NT2/D1 (cell line): ENCODE measurements around the gene WDR27.

Experiments
- DNase-seq: peaks from one replicate; pipeline ENCODE4 v3.0.0-alpha.2; 2011; ENCODE audit warnings: low read depth, low spot score
- H3K27me3 ChIP-seq: 2 replicates; pipeline ENCODE4 v1.6.0; 2011; ENCODE audit warnings: mild to moderate bottlenecking; ENCODE audit not compliant: insufficient read length, insufficient read depth
- H3K36me3 ChIP-seq: 2 replicates; pipeline ENCODE4 v1.6.1; 2011; ENCODE audit warnings: mild to moderate bottlenecking, low read length, mixed read lengths; ENCODE audit not compliant: insufficient read depth, insufficient read length
- H3K4me1 ChIP-seq: 2 replicates; pipeline ENCODE4 v1.5.1; 2011; ENCODE audit not compliant: insufficient read depth, insufficient read length
- H3K4me3 ChIP-seq: 2 replicates; pipeline ENCODE4 v1.5.1; 2011; ENCODE audit warnings: low read depth; ENCODE audit not compliant: insufficient read length
- H3K9ac ChIP-seq: 2 replicates; pipeline ENCODE4 v1.6.0; 2011; ENCODE audit warnings: low read depth; ENCODE audit not compliant: insufficient read length
- H3K9me3 ChIP-seq: 2 replicates; pipeline ENCODE4 v1.5.1; 2011; ENCODE audit warnings: mild to moderate bottlenecking, low read length; ENCODE audit not compliant: insufficient read depth
- SUZ12 ChIP-seq: IDR thresholded peaks from 2 replicates; pipeline ENCODE4 v1.6.1; 2011; ENCODE audit not compliant: insufficient read length, insufficient read depth; ENCODE audit errors: extremely low read depth
- YY1 ChIP-seq: IDR thresholded peaks from 2 replicates; pipeline ENCODE4 v1.6.1; 2011; ENCODE audit not compliant: insufficient read length, insufficient read depth
- ZNF274 ChIP-seq: IDR thresholded peaks from 2 replicates; pipeline ENCODE4 v1.6.1; 2011; ENCODE audit warnings: mild to moderate bottlenecking, low read depth, low read length

The WDR27 gene

DNA sequence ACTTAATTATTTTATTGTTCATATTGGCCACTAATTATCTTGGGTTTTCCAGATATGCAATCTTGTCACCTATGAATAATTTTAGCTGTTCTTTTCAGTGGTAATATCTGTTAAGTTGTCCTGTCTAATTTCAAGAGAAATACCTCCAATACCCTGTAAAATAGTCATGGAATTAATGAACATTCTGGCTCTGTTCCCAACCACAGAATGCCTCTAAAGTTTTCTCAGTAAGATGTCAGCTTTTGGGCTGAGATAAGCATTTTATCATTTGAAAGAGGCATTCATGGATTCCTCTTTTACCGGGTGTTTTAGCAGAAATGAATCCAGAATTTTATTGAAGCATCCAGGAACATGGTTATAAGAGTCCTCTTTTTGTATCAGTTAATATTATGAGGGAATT, 109.3 kb downstream of the WDR27 start:
- H3K4me3 ChIP-seq, result no peak overlapping the region
- no peak overlapping the region for H3K9ac ChIP-seq
- H3K27me3 ChIP-seq, result no peaks in the 10 kb centered on the region
- H3K9me3 ChIP-seq, result 0 out of 2 replicates have a peak, but pooled peaks cover 7% of the 10 kb centered on the region
- TF ChIP-seq YY1, result no peak
- TF ChIP-seq ZNF274, result no peak
- no peak for TF ChIP-seq SUZ12
- DNase-seq, result no peak
- no peaks in the 10 kb centered on the region for H3K36me3 ChIP-seq
- H3K4me1 ChIP-seq, result no peaks in the 10 kb centered on the region

GRCh38 chr6:169591616-169592015, 110.2 kb downstream of the WDR27 start:
- Histone ChIP-seq H3K36me3 (no peaks in the 10 kb centered on the region), H3K9ac (no peak overlapping the region), H3K4me3 (no peak overlapping the region), H3K9me3 (no peaks in the 10 kb centered on the region), H3K27me3 (no peaks in the 10 kb centered on the region), H3K4me1 (no peaks in the 10 kb centered on the region)
- DNase-seq, result no peak
- TF ChIP-seq YY1 (no peak), SUZ12 (no peak), ZNF274 (no peak)

- TF ChIP-seq YY1 (no peak), ZNF274 (no peak), SUZ12 (no peak)
- no peak for DNase-seq
- no peaks in the 10 kb centered on the region for H3K27me3 ChIP-seq
- H3K9me3 ChIP-seq, result no peaks in the 10 kb centered on the region
- no peaks in the 10 kb centered on the region for H3K36me3 ChIP-seq
- no peaks in the 10 kb centered on the region for H3K4me1 ChIP-seq
- no peak overlapping the region for H3K9ac ChIP-seq
- H3K4me3 ChIP-seq, result no peak overlapping the region
These were observed 111.4 kb downstream of the WDR27 start for GRCh38 chr6:169590376-169590939.

DNA sequence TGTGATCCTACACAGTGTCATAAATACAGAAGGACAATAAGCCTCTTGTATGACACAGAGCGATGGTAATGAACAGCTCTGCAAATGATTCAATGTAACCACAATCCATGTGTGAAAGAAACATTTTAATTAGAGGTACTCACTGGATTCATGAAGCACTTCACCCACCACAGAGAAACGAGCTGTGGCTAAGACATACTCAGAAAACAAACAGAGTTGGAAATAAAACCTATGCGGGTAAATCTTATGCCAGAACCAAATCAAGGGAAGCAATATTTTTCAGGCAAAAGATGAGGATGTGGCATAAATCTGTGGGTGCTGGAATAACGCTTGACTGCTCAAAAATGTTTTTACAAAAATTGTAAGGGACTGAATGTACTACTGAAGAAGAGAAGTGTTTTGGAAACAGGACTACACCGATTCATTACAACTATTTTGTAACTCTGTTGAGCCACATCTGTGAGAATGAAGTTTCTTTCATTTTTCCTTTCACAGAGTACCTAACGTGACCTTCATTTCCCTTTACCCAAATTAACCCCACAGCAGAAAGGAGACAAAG, 112.1 kb downstream of the WDR27 start:
- Histone ChIP-seq H3K27me3 (no peaks in the 10 kb centered on the region), H3K9ac (no peak overlapping the region), H3K9me3 (no peaks in the 10 kb centered on the region), H3K4me3 (no peak overlapping the region), H3K36me3 (no peaks in the 10 kb centered on the region), H3K4me1 (no peaks in the 10 kb centered on the region)
- DNase-seq, result no peak
- no peak for TF ChIP-seq ZNF274
- no peak for TF ChIP-seq YY1

DNA sequence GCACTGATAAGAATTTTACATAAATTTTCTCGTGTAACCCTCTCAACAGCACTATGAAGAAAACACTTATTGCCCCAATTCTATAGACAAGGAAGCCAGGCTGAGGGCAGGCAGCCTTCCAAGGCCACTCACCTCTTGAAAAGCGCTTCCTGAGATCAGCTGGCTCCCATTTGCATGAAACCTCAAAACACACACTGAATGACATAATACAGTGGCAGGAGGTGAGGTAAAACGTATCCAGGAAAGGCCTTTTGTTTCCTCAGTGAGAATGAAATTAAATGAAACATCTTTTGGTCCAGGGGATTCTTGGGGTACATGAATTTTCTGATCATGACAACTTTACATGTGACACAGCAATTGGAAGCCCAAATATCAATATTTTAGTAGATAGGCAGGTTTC, 112.5 kb downstream of the WDR27 start:
- Histone ChIP-seq H3K27me3 (no peaks in the 10 kb centered on the region), H3K9me3 (no peaks in the 10 kb centered on the region), H3K9ac (no peak overlapping the region), H3K4me1 (no peaks in the 10 kb centered on the region), H3K36me3 (no peaks in the 10 kb centered on the region), H3K4me3 (no peak overlapping the region)
- DNase-seq, result no peak
- no peak for TF ChIP-seq ZNF274
- no peak for TF ChIP-seq SUZ12

DNA sequence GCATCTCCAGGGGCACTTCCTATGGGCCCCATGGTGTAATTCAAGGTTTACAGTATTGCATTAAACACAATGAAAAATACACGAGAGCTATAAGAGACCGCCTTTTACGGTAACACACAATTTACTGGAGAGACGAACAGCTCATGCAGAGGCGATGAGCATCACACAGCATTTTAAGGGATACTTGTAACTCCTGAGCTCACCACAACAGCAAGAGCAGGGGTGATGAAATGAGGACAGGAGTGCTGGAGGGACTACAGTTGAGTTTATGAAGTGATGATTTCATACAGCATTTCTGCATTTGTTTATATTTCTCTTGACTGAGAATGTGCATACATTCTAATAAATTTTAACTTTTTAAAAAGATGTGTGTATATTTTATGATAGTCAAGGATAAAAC, 113.9 kb downstream of the WDR27 start:
- no peak overlapping the region for H3K4me3 ChIP-seq
- H3K9me3 ChIP-seq, result no peaks in the 10 kb centered on the region
- no peak for DNase-seq
- no peaks in the 10 kb centered on the region for H3K4me1 ChIP-seq
- no peaks in the 10 kb centered on the region for H3K36me3 ChIP-seq
- no peaks in the 10 kb centered on the region for H3K27me3 ChIP-seq
- TF ChIP-seq YY1 (no peak), ZNF274 (no peak), SUZ12 (no peak)
- H3K9ac ChIP-seq, result no peak overlapping the region

DNA sequence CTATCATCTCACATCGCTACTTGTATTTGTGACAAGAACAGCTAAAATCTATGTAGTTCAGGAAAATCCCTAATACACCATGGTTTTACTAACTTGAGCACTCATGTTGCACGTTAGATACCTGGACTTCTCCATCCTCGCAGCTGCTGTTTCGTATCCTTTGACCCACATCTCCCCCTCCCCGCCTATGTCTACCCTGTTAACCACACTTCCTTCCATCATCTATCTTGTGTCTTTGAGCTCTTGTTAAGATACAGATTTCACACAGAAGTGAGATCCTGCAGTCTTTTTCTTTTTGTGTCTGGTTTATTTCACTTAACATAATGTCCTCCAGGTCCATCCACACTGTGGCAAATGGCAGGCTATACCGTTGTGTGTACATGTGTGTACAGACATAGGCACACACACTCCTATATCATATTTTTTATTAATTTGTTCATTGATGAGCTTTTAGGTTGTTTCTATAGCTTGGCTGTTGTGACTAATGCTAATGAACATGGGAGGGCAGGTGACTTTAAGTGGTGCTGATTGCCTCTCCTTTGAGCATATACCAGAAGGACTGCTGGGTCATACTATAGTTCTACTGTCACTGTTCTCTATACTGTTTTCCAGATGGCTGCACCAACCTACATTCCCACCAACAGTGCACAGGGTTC, 117.8 kb downstream of the WDR27 start:
- Histone ChIP-seq H3K4me3 (no peak overlapping the region), H3K9ac (no peak overlapping the region), H3K36me3 (no peaks in the 10 kb centered on the region), H3K27me3 (no peaks in the 10 kb centered on the region), H3K4me1 (no peaks in the 10 kb centered on the region), H3K9me3 (no peaks in the 10 kb centered on the region)
- TF ChIP-seq ZNF274 (no peak), SUZ12 (no peak), YY1 (no peak)
- DNase-seq, result no peak
